IPS DF 19.7 (cell line): Measurements from ENCODE around the gene ANO8.
"Not testable (repeated sequence)": the region's sequence is repeated elsewhere in the genome, so short reads cannot be mapped to it uniquely, and the experiment has no call there.

Experiments used
- DNase-seq: peaks from one replicate; pipeline ENCODE4 v3.0.0-alpha.2; 2013; ENCODE audit warnings: low read depth, low spot score

ANO8 gene, protein sequence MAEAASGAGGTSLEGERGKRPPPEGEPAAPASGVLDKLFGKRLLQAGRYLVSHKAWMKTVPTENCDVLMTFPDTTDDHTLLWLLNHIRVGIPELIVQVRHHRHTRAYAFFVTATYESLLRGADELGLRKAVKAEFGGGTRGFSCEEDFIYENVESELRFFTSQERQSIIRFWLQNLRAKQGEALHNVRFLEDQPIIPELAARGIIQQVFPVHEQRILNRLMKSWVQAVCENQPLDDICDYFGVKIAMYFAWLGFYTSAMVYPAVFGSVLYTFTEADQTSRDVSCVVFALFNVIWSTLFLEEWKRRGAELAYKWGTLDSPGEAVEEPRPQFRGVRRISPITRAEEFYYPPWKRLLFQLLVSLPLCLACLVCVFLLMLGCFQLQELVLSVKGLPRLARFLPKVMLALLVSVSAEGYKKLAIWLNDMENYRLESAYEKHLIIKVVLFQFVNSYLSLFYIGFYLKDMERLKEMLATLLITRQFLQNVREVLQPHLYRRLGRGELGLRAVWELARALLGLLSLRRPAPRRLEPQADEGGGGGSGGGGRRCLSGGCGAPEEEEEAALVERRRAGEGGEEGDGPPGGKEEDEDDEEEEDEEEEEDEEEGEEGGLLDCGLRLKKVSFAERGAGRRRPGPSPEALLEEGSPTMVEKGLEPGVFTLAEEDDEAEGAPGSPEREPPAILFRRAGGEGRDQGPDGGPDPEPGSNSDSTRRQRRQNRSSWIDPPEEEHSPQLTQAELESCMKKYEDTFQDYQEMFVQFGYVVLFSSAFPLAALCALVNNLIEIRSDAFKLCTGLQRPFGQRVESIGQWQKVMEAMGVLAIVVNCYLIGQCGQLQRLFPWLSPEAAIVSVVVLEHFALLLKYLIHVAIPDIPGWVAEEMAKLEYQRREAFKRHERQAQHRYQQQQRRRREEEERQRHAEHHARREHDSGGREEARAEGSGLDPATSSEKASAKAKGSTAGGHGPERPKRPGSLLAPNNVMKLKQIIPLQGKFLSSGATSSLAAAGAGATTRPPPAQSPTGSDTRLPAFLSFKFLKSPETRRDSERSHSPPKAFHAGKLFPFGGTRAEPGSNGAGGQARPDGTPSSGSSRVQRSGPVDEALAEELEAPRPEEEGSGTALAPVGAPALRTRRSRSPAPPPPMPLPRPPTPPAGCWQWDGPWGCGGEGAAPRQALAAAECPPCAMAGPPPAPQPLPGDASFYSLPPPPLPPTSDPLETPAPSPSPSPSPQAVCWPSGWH

DNA sequence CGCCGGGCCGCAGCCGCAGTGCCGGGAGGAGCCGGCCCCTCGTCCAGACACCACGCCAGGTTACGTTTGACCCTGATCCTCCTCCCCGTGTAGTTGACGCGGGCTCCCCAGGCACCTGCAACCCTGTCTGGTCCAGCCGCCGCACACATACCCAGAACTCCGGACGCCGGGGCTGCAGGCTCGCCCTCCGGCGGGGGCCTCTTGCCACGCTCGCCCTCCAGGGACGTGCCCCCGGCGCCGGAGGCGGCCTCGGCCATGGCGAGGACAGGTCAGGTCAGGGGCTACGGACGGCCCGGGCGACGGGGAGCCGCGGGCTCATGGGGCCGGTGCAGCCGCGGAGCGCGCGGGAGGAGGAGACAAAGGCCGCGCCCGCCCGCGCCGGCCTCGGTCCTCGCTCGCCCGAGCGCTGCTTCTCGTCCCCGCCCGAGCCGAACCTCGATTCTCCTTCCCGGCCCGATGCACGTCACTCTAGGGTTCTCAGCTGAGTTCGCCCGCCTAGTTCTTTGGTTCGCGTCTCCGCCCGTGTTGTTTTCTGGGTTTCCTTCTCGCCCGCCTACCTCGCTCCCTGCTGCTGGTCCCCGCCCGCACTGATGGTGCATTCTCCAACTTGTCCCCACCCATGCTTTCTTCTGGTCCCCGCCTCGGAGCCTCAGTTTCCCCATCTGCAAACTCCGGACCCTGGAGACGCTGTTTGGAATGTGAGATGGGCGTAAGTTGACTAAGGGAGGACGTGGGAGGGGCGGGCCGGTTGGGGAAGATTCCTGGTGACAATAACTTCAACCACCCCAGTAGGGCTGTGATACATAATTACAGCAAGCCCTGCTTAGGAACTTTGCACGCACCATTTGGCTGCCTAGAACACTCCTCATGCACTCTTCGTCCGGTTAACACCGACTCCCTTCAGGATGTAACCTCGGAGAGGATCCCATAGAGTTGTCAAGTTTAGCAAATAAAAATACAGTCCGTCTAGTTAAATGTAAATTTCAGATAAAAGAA, at the start of gene ANO8:
TSS of gene ANO8 (minus strand) at position 442 of the 996 bp plus-strand sequence. CDS start at position 257, 185 bp downstream.
- DNase-seq: peak; percentile 98

GRCh38 chr19:17380426-17381138, 45.9 kb upstream of the ANO8 start:
- DNase-seq: no peak

DNA sequence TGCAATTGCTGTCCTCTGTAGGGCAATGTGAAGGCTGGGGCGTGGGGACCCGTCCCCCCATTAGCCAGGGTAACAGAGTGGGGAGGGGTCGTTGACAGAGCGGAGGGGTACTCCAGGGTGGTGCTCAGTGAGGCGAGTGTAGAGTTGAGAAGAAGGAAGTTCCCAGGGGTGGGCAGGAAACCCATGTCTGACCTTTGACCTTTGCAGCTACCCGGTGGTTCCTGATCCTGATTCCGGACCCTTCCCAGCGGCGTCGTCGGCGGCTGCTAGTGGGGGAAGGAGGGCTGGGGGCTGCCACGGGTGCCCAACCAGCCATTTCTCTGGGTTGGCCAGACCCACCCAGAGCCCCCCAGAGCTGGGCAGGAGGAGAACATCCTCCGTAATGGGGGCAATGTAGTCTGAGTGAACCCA, 44.6 kb upstream of the ANO8 start:
- no peak for DNase-seq

GRCh38 chr19:17378271-17378670, 43.6 kb upstream of the ANO8 start:
- DNase-seq: no peak

DNA sequence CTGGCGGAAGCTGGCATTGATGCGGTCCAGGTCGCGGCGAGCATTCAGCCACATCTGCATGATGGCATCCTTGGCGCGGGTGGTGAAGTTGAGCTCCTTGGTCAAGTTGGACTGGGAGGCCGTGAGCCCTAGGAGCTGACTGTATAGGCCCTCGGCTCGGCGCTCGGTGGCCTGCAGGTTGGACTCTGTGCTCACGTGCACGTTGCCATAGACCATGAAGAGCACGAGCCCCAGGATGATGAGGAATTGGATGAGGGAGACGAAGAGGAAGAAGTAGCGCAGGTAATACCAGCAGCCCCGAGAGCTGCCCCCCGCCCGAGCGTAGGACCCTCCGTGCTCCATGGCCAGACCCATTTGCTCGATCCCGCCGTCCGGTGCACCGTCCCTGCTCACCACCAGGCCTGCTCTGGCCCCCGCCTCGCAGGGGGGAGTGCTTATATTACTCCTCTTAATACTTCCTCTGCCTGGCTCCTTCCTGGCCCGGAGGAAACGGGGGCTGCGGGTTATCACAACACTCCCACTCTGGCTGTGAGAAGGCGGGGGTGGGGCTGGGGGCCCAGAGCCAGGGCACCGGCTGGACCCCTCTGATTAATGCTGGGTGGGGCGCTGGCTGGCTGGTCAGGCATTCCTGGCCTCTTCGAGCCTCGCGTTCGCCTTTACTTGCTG, 42.4 kb upstream of the ANO8 start, which contains the start of gene PLVAP:
TSS of gene PLVAP (minus strand) at position 408 of the 666 bp plus-strand sequence. CDS start at position 354, 54 bp downstream.
- DNase-seq: no peak

- no peak for DNase-seq
Observed at GRCh38 chr19:17370026-17370587, 35.5 kb upstream of the ANO8 start.

- DNase-seq: no peak
Observed at GRCh38 chr19:17365361-17365760, 30.7 kb upstream of the ANO8 start.

GRCh38 chr19:17363852-17364605, 29.4 kb upstream of the ANO8 start:
- DNase-seq: not testable (repeated sequence)

DNA sequence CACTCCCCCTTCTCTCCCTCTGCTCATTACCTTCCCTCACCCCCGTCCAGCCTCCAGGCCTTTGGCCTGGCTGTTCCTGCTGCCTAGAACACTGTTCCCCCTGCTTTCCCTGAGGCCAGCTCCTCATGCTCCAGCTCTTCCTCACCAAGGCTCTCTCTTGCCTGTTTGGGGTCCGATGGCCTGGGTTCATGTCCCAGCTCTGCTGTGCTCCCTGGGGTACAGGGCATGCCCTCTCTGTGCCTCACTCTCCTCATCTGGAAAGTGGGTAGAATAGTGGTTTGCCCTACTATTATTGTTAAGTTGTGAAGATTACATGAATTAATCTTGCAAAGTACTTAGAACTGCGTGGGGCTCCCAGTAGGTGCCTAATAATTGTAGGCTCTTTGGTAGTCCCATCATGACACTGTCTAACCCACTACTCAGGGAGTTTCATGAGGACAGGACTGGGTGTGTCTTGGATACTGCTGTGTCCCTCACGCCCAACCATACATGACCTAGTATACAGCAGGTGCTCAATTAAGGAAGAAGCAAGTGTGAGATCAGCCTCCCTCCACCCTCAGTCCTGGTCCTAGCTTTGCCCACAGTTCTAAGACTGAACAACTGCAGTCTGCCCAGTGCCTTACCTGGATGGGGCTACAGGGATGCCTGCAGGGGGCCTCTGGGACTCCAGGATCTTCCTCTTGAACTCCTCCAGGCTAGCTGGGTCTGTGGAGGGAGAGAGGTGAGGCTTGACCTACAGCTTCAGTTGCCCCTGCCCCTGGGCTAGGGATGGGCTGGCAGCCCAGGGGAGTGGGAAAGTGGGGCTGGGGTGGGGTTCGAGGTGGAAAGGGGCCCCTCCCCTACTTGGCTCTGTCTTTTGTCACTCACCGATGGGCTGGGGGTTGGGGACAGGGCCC, 25.5 kb upstream of the ANO8 start:
- DNase-seq: no peak

- DNase-seq: no peak
Observed at GRCh38 chr19:17358395-17358794, 23.7 kb upstream of the ANO8 start.

DNA sequence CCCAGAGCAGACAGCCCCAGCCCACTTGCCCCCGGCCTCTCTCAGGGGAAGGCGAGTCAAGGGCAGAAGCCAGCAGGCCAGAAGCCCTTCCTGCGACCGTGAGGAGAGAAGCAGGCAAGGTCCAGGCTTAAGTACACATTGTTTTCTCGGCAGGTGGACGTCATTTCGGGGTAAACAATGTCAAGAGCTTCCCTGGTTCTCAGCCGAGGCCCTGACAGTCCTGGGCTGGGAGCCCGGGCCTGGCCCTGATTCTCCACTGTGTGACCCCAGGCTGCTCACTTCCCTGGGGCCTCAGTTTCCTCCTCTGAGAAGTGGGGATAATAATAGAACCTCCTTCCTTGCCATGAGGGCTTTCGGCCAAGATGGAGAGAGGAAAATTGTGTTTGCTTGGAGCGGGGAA, 23.1 kb upstream of the ANO8 start:
- DNase-seq: no peak

DNA sequence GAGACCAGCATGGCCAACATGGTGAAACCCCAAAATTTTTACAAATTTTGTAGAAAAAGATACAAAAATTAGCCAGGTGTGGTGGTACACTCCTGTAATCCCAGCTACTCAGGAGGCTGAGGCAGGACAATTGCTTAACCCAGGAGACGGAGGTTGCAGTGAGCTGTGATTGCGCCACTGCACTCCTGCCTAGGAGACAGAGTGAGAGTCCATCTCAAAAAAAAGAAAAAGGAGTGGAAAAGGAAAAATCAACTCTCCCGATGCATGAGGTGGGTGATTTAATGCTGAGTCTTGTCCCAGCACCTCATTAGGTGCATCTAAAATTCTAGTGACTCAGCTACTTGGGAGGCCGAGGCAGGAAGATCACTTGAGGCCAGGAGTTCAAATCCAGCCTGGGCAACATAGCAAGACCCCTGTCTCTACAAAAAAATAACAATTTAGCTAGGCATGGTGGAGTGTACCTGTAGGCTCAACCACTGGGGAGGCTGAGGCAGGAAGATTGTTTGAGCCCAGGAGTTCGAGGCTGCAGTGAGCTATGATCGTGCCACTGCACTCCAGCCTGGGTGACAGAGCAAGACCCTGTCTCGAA, 22.5 kb upstream of the ANO8 start:
- no peak for DNase-seq

- DNase-seq: no peak
Observed at GRCh38 chr19:17353386-17353785, 18.7 kb upstream of the ANO8 start.

GRCh38 chr19:17352608-17353280, 18.1 kb upstream of the ANO8 start:
- DNase-seq: no peak

GRCh38 chr19:17351815-17352435, 17.3 kb upstream of the ANO8 start:
- no peak for DNase-seq

DNA sequence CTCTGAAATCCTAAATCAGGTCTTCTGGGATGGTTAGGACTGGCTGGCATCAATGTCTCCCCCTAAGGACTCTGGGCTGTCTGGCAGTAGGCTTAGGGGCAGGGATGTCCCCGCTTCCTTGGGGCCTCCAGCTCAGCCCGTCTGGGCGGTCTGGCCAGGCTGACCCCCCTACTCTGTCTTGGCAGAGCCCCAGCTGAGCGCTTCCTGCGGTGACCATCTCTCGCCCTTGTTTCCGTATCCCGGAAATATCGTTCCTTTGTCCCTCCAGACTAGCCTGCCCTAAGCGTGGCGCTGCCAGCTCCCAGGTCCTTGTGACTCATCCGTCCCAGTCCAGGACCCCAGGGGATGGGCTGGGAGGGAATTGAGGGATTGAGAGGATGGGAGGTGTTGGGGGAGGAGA, 14.0 kb upstream of the ANO8 start:
- no peak for DNase-seq
